ENCODE data around the gene ASB3. TPM values are rescaled to one million over a fixed set of nuclear protein-coding genes. Genes with fewer than 3 reads are reported as not detected.

ASB3 gene
- total and polyA plus RNA-seq, 2 donors (not counting 3 experiments of a cell fraction or from before 2014, with no cell fraction given), result 20.3 to 20.5 TPM

DNA sequence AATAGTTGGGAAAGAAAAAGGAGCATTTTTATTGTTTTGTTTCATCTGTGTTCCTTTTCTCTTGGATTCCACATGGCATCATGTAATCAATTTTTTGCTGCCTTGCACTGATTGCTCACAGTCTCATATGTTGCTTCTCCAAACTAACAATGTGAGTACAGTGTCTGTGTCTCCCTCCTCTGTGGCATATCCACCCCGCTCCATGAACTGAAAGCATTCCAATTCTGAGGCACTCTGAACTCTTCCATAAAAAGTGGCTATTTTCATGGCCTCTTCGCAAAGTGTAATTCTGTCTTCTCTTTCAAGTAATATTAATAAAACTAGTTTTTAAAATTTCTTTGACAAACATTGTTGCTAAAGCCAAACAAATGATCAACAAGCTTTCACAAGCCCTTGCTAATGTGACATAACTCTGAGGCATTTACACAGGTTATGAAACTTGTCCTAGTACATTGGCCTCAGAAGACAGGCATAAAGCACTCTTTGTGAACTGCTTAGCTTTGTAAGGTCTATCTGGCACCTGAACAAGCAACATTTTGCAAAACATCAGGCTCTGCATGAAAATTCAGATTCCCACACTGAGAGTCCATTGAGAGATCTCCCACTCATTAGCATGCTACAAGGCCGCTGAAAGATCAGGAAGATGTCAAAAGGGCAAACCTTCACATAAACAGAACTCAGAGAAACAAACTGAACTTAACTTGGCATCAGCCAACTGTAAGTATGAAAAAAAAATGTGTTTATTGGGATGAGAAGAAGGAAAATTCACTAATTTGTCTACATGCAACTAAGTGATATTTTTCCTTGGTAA is 40.0 kb upstream of the ASB3 start:
- ChIA-PET POLR2A (no interaction called here), CTCF (no interaction called here)
- FAIRE-seq (peak; percentile 21), DNase-seq (ENCODE audit: low read depth, low spot score) (no peak)
- Histone ChIP-seq H3K27me3 (ENCODE audit: control insufficient read depth in 2 of 2, insufficient read depth in 2 of 2, low read length in 2 of 2) (no peaks in the 10 kb centered on the region), H2AFZ (ENCODE audit: low read depth, low read length) (no peak overlapping the region), H3K4me1 (ENCODE audit: control insufficient read depth, extremely low read depth, insufficient read depth, low read length) (no peaks in the 10 kb centered on the region), H3K27ac (ENCODE audit: insufficient read depth, low read depth, low read length) (no peak overlapping the region), H3K4me2 (ENCODE audit: insufficient read depth, low read length) (no peak overlapping the region), H3K9ac (replicated peaks; ENCODE audit: extremely low read depth, insufficient read depth, low read length) (no peak overlapping the region), H3K36me3 (ENCODE audit: control insufficient read depth in 2 of 2, extremely low read depth in 1 of 2, insufficient read depth in 2 of 2, low read length in 2 of 2) (no peaks in the 10 kb centered on the region), H4K20me1 (replicated peaks; ENCODE audit: control insufficient read depth, extremely low read depth, insufficient read depth, low read length) (no peaks in the 10 kb centered on the region), H3K4me3 (replicated peaks in 1 of 3; ENCODE audit: insufficient read depth in 1 of 3, low read depth in 1 of 3, low read length in 3 of 3) (no peak overlapping the region), H3K9me3 (replicated peaks; ENCODE audit: control insufficient read depth, insufficient read depth, low read length) (no peaks in the 10 kb centered on the region), H3K9me1 (replicated peaks; ENCODE audit: control insufficient read depth, extremely low read depth, insufficient read depth, low read length) (no peaks in the 10 kb centered on the region), H3K79me2 (ENCODE audit: control insufficient read depth, insufficient read depth, low read length) (no peaks in the 10 kb centered on the region)
- dilution Hi-C loops (cut with MboI; ENCODE audit: extremely low pct_ligation_motif_present, low sequenced_read_pairs), result no loop called here
- no peak for TF ChIP-seq POLR2A (IDR thresholded peaks at IDR 0.05; ENCODE audit: low read depth, low read length)
- no peak for TF ChIP-seq MAX (IDR thresholded peaks at IDR 0.05; ENCODE audit: insufficient read depth, insufficient read length)
- TF ChIP-seq GATA2 (IDR thresholded peaks at IDR 0.05; ENCODE audit: insufficient read depth, insufficient read length, low read depth, low read length), result no peak
- no peak for TF ChIP-seq EZH2 (IDR thresholded peaks at IDR 0.05; ENCODE audit: borderline replicate concordance, low read depth, low read length, severe bottlenecking)
- TF ChIP-seq, protein P1, sequence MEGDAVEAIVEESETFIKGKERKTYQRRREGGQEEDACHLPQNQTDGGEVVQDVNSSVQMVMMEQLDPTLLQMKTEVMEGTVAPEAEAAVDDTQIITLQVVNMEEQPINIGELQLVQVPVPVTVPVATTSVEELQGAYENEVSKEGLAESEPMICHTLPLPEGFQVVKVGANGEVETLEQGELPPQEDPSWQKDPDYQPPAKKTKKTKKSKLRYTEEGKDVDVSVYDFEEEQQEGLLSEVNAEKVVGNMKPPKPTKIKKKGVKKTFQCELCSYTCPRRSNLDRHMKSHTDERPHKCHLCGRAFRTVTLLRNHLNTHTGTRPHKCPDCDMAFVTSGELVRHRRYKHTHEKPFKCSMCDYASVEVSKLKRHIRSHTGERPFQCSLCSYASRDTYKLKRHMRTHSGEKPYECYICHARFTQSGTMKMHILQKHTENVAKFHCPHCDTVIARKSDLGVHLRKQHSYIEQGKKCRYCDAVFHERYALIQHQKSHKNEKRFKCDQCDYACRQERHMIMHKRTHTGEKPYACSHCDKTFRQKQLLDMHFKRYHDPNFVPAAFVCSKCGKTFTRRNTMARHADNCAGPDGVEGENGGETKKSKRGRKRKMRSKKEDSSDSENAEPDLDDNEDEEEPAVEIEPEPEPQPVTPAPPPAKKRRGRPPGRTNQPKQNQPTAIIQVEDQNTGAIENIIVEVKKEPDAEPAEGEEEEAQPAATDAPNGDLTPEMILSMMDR (IDR thresholded peaks at IDR 0.05; ENCODE audit: extremely low read depth in 1 of 2, insufficient read depth in 1 of 2, low read depth in 1 of 2, low read length in 2 of 2), result no peak
- no peak for TF ChIP-seq FOS (IDR thresholded peaks at IDR 0.05; ENCODE audit: borderline replicate concordance, insufficient read depth, low read length)
- no peak for TF ChIP-seq POLR2AphosphoS5 (IDR thresholded peaks at IDR 0.05; ENCODE audit: insufficient read depth, low read depth, low read length)
- no peak for TF ChIP-seq JUN (IDR thresholded peaks at IDR 0.05; ENCODE audit: borderline replicate concordance, insufficient read depth, insufficient read length, low read depth)
- no peak for TF ChIP-seq MYC (IDR thresholded peaks at IDR 0.05; ENCODE audit: low read depth, low read length)
- BruUV-seq (replicated peaks), result no TSS peak
- intact Hi-C loops (cut with micrococcal nuclease), result no loop called here

All from endothelial cell of umbilical vein (primary cell).